Stimulated activated CD8-positive, alpha-beta memory T cell treated with anti-CD3 and anti-CD28 coated beads, Interleukin-7, amount 100 ng/mL, for 48 hours (primary cell): ENCODE results near the gene POR.

ENCODE experiments used
- DNase-seq, 2 donors: peaks; one replicate each; pipeline ENCODE4 v3.0.0-alpha.2; 2020; ENCODE audit warnings: low read depth in 1 of 2; ENCODE audit errors: extremely low read depth in 1 of 2

POR gene

GRCh38 chr7:75915416-75916156 is 631 bp downstream of the POR start:
- no peak for DNase-seq

GRCh38 chr7:75916259-75916658 is 1.3 kb downstream of the POR start:
- DNase-seq: no peak

GRCh38 chr7:75916685-75917634 is 2.0 kb downstream of the POR start:
- DNase-seq: no peak

GRCh38 chr7:75920431-75921161 is 5.6 kb downstream of the POR start:
- no peak for DNase-seq

- no peak for DNase-seq
These were observed 6.5 kb downstream of the POR start for GRCh38 chr7:75921479-75921878.

- DNase-seq: no peak
These were observed 8.1 kb downstream of the POR start for GRCh38 chr7:75922966-75923603.

GRCh38 chr7:75924256-75924655 is 9.3 kb downstream of the POR start:
- DNase-seq: no peak

GRCh38 chr7:75924889-75925288 is 9.9 kb downstream of the POR start:
- DNase-seq: no peak

- no peak for DNase-seq
These were observed 10.9 kb downstream of the POR start for GRCh38 chr7:75925717-75926435.

- DNase-seq: no peak
These were observed 13.6 kb downstream of the POR start for GRCh38 chr7:75928568-75928914.

- DNase-seq: no peak
These were observed 16.7 kb downstream of the POR start for GRCh38 chr7:75931680-75932079.

- DNase-seq: no peak
These were observed 23.2 kb downstream of the POR start for GRCh38 chr7:75937958-75938786.

GRCh38 chr7:75938921-75939320 is 24.0 kb downstream of the POR start:
- no peak for DNase-seq

GRCh38 chr7:75943864-75944263 is 28.9 kb downstream of the POR start:
- no peak for DNase-seq

GRCh38 chr7:75944507-75944906 is 29.6 kb downstream of the POR start:
- no peak for DNase-seq

- DNase-seq: no peak
These were observed 30.6 kb downstream of the POR start for GRCh38 chr7:75945297-75946168.

GRCh38 chr7:75946207-75946855 is 31.4 kb downstream of the POR start:
- no peak for DNase-seq

- no peak for DNase-seq
These were observed 33.2 kb downstream of the POR start for GRCh38 chr7:75948179-75948578.
